RPMI7951 (cell line): ENCODE measurements around the gene GRK4. TPM values are rescaled to one million over a fixed set of nuclear protein-coding genes. Genes with fewer than 3 reads are reported as not detected.
A peak's percentile ranks its signal among the peaks of the same experiment; 100 is the strongest.

ENCODE experiments used
- DNase-seq: peaks from one replicate; pipeline ENCODE4 v3.0.0-alpha.2; 2012; ENCODE audit warnings: low read depth
- total RNA-seq: library from RNA; depleted of rRNA; stranded (reverse); fragments of >200 nt; shearing (Covaris generic); gene quantifications from 2 replicates; pipeline ENCODE4 v1.2.3, GENCODE V29; 2014; rRNA removed

GRK4 gene
- total RNA-seq, 1 experiment from 2014 or later = 3.6 TPM

- no peak for DNase-seq
These were observed 106.4 kb downstream of the GRK4 start for GRCh38 chr4:3069661-3070199.

GRCh38 chr4:3070709-3071500 is 107.5 kb downstream of the GRK4 start:
- DNase-seq = peak; percentile 37

- DNase-seq = no peak
These were observed 108.4 kb downstream of the GRK4 start for GRCh38 chr4:3071811-3072210.

GRCh38 chr4:3073158-3074077 is 110.0 kb downstream of the GRK4 start:
- no peak for DNase-seq

- peak; percentile 85 for DNase-seq
These were observed 110.9 kb downstream of the GRK4 start, which contains the start of the genes HTT and HTT-AS for GRCh38 chr4:3074078-3074845. Gene HTT, plus strand, starts transcription at chr4:3074681. Its CDS starts 145 bp downstream, at chr4:3074826. Gene HTT-AS, minus strand, starts transcription at chr4:3074538.

GRCh38 chr4:3074846-3075651 is 111.7 kb downstream of the GRK4 start:
- DNase-seq = peak; percentile 47

- DNase-seq = no peak
These were observed 112.2 kb downstream of the GRK4 start for GRCh38 chr4:3075652-3075981.

GRCh38 chr4:3077796-3078195 is 114.4 kb downstream of the GRK4 start:
- DNase-seq = no peak

GRCh38 chr4:3079694-3080123 is 116.3 kb downstream of the GRK4 start:
- no peak for DNase-seq

GRCh38 chr4:3082925-3083515 is 119.6 kb downstream of the GRK4 start:
- DNase-seq = no peak

- DNase-seq = no peak
These were observed 120.4 kb downstream of the GRK4 start for GRCh38 chr4:3083732-3084131.

- no peak for DNase-seq
These were observed 122.7 kb downstream of the GRK4 start for GRCh38 chr4:3085948-3086670.

GRCh38 chr4:3087115-3087797 is 123.9 kb downstream of the GRK4 start:
- DNase-seq = no peak

Other genes starting within 250 kb of the GRK4 start
- 21.7 and 23.3 TPM in 2 replicates for gene TNIP2, start 207.2 kb upstream of the GRK4 start, total RNA-seq
- 22.0 and 24.8 TPM in 2 replicates for gene SH3BP2, start 170.5 kb upstream of the GRK4 start, total RNA-seq
- gene ADD1, start 119.7 kb upstream of the GRK4 start, total RNA-seq = 115 and 136 TPM in 2 replicates
- 10.1 and 13.0 TPM in 2 replicates for gene NOP14, start 165 bp upstream of the GRK4 start, total RNA-seq
- not detected in 2 replicates for gene HTT-AS, start 111.0 kb downstream of the GRK4 start, total RNA-seq
- gene HTT, start 111.1 kb downstream of the GRK4 start, total RNA-seq = 11.7 and 19.6 TPM in 2 replicates